HUES48 (cell line): ENCODE data around the gene ZNF577.
"Not testable (repeated sequence)": the region's sequence is repeated elsewhere in the genome, so short reads cannot be mapped to it uniquely, and the experiment has no call there.

Experiments used
- H3K27ac ChIP-seq: one replicate; pipeline ENCODE4 v1.7.0; 2013; ENCODE audit warnings: low read depth, low read length, inconsistent platforms
- H3K27me3 ChIP-seq: 2 replicates; pipeline ENCODE4 v1.6.1; 2013; ENCODE audit warnings: mild to moderate bottlenecking, low read length; ENCODE audit not compliant: control insufficient read depth, insufficient read depth
- H3K36me3 ChIP-seq: 2 replicates; pipeline ENCODE4 v1.6.1; 2013; ENCODE audit warnings: low read length; ENCODE audit not compliant: control insufficient read depth, insufficient read depth
- H3K4me1 ChIP-seq: 2 replicates; pipeline ENCODE4 v1.6.1; 2013; ENCODE audit warnings: mild to moderate bottlenecking, low read length; ENCODE audit not compliant: control insufficient read depth, insufficient read depth
- H3K4me3 ChIP-seq: 2 replicates; pipeline ENCODE4 v1.5.1; 2013; ENCODE audit warnings: mild to moderate bottlenecking, low read depth, low read length
- H3K9ac ChIP-seq: 2 replicates; pipeline ENCODE4 v1.6.1; 2013; ENCODE audit warnings: mild to moderate bottlenecking, low read depth, low read length, moderate library complexity
- H3K9me3 ChIP-seq: 2 replicates; pipeline ENCODE4 v1.6.1; 2013; ENCODE audit warnings: low read length; ENCODE audit not compliant: control insufficient read depth, insufficient read depth

Gene ZNF577

DNA sequence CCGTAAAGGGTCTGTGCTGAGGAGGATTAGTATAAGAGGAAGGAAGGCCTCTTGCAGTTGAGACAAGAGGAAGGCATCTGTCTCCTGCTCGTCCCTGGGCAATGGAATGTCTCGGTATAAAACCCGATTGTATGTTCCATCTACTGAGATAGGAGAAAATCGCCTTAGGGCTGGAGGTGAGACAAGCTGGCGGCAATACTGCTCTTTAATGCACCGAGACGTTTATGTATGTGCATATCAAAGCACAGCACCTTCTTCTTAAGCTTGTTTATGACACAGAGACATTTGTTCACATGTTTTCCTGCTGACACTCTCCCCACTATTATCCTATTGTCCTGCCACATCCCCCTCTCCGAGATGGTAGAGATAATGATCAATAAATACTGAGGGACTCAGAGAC is 18.4 kb upstream of the ZNF577 start:
- peaks cover 23% of the 10 kb centered on the region for H3K9me3 ChIP-seq
- peak overlapping the region; percentile 81 for H3K27ac ChIP-seq
- peak overlapping the region; percentile 27 for H3K9ac ChIP-seq
- H3K27me3 ChIP-seq: not testable (repeated sequence)
- H3K36me3 ChIP-seq: peaks cover 21% of the 10 kb centered on the region
- peak overlapping the region; percentile 99 for H3K4me3 ChIP-seq
- peaks cover 32% of the 10 kb centered on the region for H3K4me1 ChIP-seq

DNA sequence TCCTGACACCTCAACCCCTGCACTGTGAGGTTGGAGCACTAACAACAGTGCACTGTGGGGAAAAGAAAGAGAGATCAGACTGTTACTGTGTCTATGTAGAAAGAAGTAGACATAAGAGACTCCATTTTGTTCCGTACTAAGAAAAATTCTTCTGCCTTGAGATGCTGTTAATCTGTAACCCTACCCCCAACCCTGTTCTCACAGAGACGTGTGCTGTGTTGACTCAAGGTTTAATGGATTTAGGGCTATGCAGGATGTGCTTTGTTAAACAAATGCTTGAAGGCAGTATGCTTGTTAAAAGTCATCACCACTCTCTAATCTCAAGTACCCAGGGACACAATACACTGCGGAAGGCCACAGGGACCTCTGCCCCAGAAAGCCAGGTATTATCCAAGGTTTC is 17.9 kb upstream of the ZNF577 start:
- peaks cover 24% of the 10 kb centered on the region for H3K9me3 ChIP-seq
- H3K27me3 ChIP-seq: not testable (repeated sequence)
- peaks cover 26% of the 10 kb centered on the region for H3K36me3 ChIP-seq
- H3K4me3 ChIP-seq: peak overlapping the region; percentile 99
- H3K4me1 ChIP-seq: peaks cover 32% of the 10 kb centered on the region
- peak overlapping the region; percentile 83 for H3K27ac ChIP-seq
- H3K9ac ChIP-seq: peak overlapping the region; percentile 99

DNA sequence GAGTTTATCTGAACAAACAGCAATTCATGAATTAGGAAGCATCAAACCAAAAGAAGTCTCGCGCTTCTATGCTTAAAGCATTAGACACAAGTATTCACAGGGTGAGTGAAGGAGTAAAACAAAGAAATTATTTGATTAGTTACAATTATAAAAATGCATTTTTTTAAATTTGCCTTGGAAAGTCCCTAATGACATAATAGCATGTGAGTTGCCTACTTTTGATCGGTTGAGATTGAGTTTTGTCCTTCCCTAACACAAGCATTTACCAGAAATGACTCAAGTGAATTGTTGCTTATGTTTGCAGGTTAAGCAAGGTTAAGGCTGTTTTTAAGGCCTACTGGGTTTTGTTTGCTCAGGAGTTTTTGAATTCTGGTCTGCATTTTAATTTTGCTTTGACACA is 17.5 kb upstream of the ZNF577 start:
- Histone ChIP-seq H3K36me3 (peaks cover 30% of the 10 kb centered on the region), H3K4me1 (peaks cover 32% of the 10 kb centered on the region), H3K27me3 (no peaks in the 10 kb centered on the region), H3K27ac (peak overlapping the region; percentile 83), H3K4me3 (peak overlapping the region; percentile 99), H3K9ac (peak overlapping the region; percentile 99), H3K9me3 (peaks cover 26% of the 10 kb centered on the region)

DNA sequence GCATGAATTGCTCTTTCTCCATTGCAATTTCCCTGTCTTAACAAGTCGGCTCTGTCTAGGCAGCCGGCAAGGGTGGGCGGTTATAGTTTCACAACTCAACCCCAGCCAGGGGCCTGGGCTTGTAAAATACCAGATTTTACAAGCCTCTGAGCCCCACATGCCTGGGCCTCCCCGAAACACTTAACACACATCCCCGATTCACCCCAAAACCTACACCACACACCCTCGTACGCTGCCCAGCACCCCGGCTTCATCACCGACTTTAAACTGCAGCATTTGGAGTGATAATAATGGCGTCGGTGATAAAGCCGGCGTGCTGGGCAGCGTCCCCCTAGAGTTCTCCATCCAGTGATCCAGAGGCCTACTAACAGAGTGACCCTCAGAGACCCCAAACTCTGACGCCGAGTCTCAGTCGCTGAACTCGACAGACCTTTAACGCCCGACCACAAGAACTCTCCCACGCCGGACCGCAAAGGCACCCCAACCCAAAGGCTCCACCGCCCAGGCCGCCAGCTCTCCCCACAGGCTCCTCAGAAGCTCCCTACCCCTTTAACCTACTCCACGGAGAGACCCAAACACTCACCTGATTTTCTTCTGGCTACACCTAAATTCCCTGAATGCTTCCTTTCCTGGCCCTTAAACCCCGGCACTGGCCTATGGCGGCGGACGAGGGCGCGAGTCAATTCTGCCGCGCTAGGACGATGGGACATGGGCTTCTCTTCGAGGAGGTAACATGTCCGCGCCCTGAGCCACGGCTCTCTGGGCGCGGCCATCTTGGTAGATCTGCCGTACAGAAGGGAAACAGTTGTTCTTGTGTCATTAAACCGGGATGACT is 16.8 kb upstream of the ZNF577 start, which contains the start of gene ZNF649:
Gene ZNF649 (minus strand): TSS at position 687 of the 835 bp plus-strand sequence. CDS start 4,910 bp downstream, outside the sequence.
- H3K4me3 ChIP-seq: peak within 1 kb of the TSS; percentile 99
- peak within 1 kb of the TSS; percentile 99 for H3K9ac ChIP-seq
- H3K4me1 ChIP-seq: peaks cover 31% of the 10 kb centered on the region
- H3K27ac ChIP-seq: peak within 1 kb of the TSS; percentile 83
- peaks cover 37% of the 10 kb centered on the region for H3K36me3 ChIP-seq
- no peaks in the 10 kb centered on the region for H3K27me3 ChIP-seq
- H3K9me3 ChIP-seq: peaks cover 30% of the 10 kb centered on the region

DNA sequence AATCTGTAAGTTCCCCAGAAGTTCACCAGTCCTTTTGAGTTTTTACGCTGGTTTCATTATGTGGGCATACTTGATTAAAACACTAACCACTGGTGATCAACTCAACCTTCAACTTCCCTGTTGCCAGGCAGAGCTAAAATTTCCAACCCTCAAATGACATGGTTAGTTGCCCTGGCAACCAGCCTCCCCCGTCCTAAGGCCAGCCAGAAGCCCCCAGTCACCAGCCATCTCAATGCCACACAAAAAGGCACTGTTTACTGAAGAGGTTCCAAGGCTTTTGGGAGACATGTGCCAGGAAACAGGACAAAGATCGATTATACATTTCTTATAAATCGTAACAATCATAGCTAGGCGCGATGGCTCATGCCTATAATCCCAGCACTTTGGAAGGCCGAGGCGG is 15.4 kb upstream of the ZNF577 start:
- Histone ChIP-seq H3K9ac (peak overlapping the region; percentile 1; the same call in 1 of the 2 replicates), H3K4me3 (peak overlapping the region; percentile 99), H3K4me1 (peaks cover 27% of the 10 kb centered on the region), H3K27ac (no peak overlapping the region), H3K36me3 (peaks cover 50% of the 10 kb centered on the region), H3K9me3 (peaks cover 43% of the 10 kb centered on the region), H3K27me3 (no peaks in the 10 kb centered on the region)

DNA sequence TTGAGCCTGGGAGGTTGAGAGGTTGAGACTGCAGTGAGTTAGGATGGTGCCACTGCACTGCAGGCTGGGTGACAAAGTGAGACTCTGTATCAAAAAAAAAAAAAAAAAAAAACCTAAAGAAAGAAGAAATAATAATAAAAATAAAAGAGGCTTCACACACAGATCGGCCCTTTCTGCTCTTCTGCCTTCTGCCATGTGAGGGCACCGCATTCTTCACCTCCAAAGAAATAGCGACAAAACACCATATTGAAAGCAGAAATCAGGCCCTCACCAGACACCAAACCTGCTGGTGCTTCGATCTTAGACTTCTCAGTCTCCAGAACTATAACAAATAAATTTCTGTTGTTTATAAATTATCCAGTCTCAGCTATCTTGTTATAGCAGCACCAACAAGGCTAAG is 14.1 kb upstream of the ZNF577 start:
- Histone ChIP-seq H3K36me3 (peaks cover 64% of the 10 kb centered on the region), H3K9me3 (peaks cover 56% of the 10 kb centered on the region), H3K27ac (no peak overlapping the region), H3K9ac (no peak overlapping the region), H3K4me3 (peak overlapping the region; percentile 99), H3K4me1 (peaks cover 20% of the 10 kb centered on the region), H3K27me3 (no peaks in the 10 kb centered on the region)

DNA sequence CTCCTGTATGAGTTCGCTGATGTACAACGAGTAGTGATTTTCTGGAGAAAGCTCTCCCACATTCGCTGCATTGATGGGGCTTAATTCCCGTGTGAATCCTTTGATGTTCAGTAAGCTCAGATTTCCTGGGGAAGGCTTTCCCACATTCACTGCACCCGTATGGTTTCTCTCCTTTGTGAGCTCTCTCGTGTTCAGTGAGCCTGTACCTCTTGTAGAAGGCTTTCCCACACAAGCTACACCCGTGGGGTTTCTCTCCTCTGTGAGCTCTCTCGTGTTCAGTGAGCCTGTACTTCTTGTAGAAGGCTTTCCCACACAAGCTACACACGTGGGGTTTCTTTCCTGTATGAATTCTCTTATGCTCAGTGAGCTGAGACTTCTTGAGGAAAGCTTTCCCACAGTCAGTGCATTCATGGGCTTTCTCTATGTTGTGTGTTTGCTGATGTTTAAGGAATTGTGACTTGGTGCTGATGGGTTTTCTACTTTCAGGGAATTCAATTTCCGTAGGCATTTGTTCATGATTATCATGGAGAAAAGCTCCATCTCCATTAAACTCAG is 3.5 kb upstream of the ZNF577 start:
- no peaks in the 10 kb centered on the region for H3K27me3 ChIP-seq
- peaks cover 82% of the 10 kb centered on the region for H3K36me3 ChIP-seq
- H3K9ac ChIP-seq: no peak overlapping the region
- no peak overlapping the region for H3K27ac ChIP-seq
- H3K4me1 ChIP-seq: peaks cover 8% of the 10 kb centered on the region; the same call in 1 of the 2 replicates
- H3K9me3 ChIP-seq: peaks cover 77% of the 10 kb centered on the region
- H3K4me3 ChIP-seq: peak overlapping the region; percentile 32; the same call in 1 of the 2 replicates

DNA sequence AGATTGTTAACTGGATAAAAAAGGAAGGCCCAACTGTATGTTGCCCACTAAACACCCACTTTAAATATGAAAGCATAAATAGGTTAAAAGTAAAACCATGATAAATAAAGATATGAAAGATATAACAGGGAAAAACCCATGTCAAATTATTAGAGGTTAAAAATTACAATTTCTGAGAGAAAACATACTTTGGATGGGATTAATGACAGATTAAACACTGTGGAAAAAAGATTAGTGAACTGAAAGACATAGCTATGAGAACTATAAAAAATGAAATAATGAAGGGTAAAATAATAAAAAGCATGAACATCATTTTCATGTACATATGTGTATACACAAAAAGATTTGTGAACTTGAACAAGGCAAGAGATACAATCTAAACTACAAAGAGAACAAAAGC is 2.2 kb upstream of the ZNF577 start:
- H3K4me3 ChIP-seq: no peak overlapping the region
- H3K9ac ChIP-seq: no peak overlapping the region
- peaks cover 75% of the 10 kb centered on the region for H3K9me3 ChIP-seq
- peaks cover 8% of the 10 kb centered on the region; the same call in 1 of the 2 replicates for H3K4me1 ChIP-seq
- peaks cover 81% of the 10 kb centered on the region for H3K36me3 ChIP-seq
- no peak overlapping the region for H3K27ac ChIP-seq
- H3K27me3 ChIP-seq: no peaks in the 10 kb centered on the region

DNA sequence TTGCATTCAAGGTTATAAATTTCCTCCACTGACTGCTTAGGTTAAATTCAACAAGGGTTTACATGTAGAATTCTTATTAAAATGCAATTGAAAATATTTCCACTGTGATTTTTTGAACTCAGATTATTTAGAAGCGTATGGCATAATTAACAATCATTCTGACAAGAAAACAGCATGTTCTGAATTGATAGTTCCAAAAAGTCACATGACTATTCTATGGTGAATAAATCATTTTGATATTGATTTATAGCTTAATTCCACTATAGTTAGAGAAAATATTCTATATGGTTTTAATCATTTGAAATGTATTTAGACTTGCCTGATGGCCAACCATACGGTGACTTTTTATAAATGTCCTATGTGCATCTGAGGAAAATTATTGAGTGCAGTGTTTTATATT is 3.0 kb downstream of the ZNF577 start:
- peaks cover 62% of the 10 kb centered on the region for H3K36me3 ChIP-seq
- H3K4me3 ChIP-seq: no peak overlapping the region
- H3K27ac ChIP-seq: no peak overlapping the region
- no peak overlapping the region for H3K9ac ChIP-seq
- peaks cover 43% of the 10 kb centered on the region for H3K9me3 ChIP-seq
- H3K27me3 ChIP-seq: no peaks in the 10 kb centered on the region
- peaks cover 8% of the 10 kb centered on the region; the same call in 1 of the 2 replicates for H3K4me1 ChIP-seq

DNA sequence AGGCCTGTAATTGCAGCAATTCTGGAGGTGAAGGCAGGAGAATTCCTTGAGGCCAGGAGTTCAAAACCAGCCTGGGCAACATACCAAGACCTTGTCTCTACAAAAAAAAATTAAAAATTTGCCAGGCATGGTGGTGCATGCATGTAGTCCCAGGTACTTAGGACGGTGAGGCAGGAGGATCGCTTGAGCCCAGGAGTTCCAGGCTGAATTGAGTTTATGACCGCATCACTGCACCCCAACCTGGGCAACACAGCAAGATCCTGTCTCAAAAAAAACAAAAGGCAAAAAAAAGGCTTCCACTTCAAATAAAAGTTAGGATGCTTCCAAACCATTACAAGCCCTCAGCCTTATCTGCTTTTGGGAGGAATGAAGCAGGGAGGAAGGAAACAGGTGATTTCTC is 5.2 kb downstream of the ZNF577 start:
- H3K36me3 ChIP-seq: peaks cover 68% of the 10 kb centered on the region
- no peaks in the 10 kb centered on the region for H3K27me3 ChIP-seq
- no peak overlapping the region for H3K27ac ChIP-seq
- peaks cover 47% of the 10 kb centered on the region for H3K9me3 ChIP-seq
- no peak overlapping the region for H3K4me3 ChIP-seq
- H3K4me1 ChIP-seq: no peaks in the 10 kb centered on the region
- no peak overlapping the region for H3K9ac ChIP-seq

DNA sequence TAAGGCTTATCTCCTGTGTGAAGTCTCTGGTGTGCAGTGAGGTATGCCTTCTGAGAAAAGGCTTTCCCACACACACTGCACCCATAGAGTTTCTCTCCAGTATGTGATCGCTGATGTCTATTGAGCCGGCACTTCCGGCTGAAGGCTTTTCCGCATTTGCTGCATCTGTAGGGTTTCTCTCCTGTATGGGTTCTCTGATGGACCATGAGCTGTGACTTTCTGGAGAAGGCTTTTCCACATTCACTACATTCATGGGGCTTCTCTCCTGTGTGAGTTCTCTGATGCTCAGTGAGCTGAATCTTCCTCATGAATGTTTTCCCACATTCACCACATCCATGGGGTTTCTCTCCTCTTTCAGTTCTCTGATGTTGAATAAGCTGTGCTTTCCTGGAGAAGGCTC is 14.7 kb downstream of the ZNF577 start:
- peaks cover 99% of the 10 kb centered on the region for H3K9me3 ChIP-seq
- H3K4me1 ChIP-seq: no peaks in the 10 kb centered on the region
- H3K27me3 ChIP-seq: no peaks in the 10 kb centered on the region
- peak overlapping the region; percentile 11; the same call in 1 of the 2 replicates for H3K4me3 ChIP-seq
- H3K27ac ChIP-seq: no peak overlapping the region
- no peak overlapping the region for H3K9ac ChIP-seq
- peaks cover 92% of the 10 kb centered on the region for H3K36me3 ChIP-seq
